Endothelial cell of umbilical vein (primary cell): Measurements from ENCODE around the gene GNG2. TPM values are rescaled to one million over a fixed set of nuclear protein-coding genes. Genes with fewer than 3 reads are reported as not detected.

Source experiments
- BruUV-seq: library from RNA; stranded (reverse); fragments of 400-500 nt; replicated peaks from 2 replicates; lab custom pipeline; 2021; lab: Mats Ljungman, UMichigan
- CTCF ChIA-PET: fragments of 300-600, 350-600 bp; sonication (Branson Sonifier 250); formaldehyde crosslinking; loops from one replicate; lab custom pipeline; 2021; ENCODE audit warnings: antibody characterized with exemption, inconsistent platforms; lab: Charles Lee
- POLR2A ChIA-PET: fragments of 300-600, 350-600 bp; sonication (Branson Sonifier 250); formaldehyde crosslinking; loops from one replicate; lab custom pipeline; 2021; ENCODE audit warnings: antibody characterized with exemption, inconsistent platforms; lab: Charles Lee
- DNase-seq: peaks from one replicate; pipeline ENCODE4 v3.0.0-alpha.2; 2011; ENCODE audit warnings: low read depth, low spot score
- FAIRE-seq: peaks from 2 replicates; lab custom pipeline; 2011; peaks lifted over from hg19 to GRCh38; lab: Jason Lieb, UNC
- H2AFZ ChIP-seq: 2 replicates; pipeline ENCODE4 v1.6.0; 2012; ENCODE audit warnings: low read depth, low read length, control low read depth, inconsistent platforms
- H3K27ac ChIP-seq: 2 replicates; pipeline ENCODE4 v1.5.1; 2011; ENCODE audit warnings: low read depth, mild to moderate bottlenecking, control low read depth, low read length, moderate library complexity; ENCODE audit not compliant: insufficient read depth
- H3K27me3 ChIP-seq, 2 experiments: 2 replicates each; pipeline versions ENCODE4 v1.6.0 to v1.6.1; 2011; ENCODE audit warnings: low read length in 2 of 2, mixed read lengths in 1 of 2; ENCODE audit not compliant: control insufficient read depth in 2 of 2, insufficient read depth in 2 of 2
- H3K36me3 ChIP-seq, 2 experiments: 2 replicates in 1 of 2; 3 replicates in 1 of 2; pipeline ENCODE4 v1.5.1; 2011; ENCODE audit warnings: low read length in 2 of 2, mild to moderate bottlenecking in 1 of 2, moderate library complexity in 1 of 2; ENCODE audit not compliant: control insufficient read depth in 2 of 2, insufficient read depth in 2 of 2; ENCODE audit errors: extremely low read depth in 1 of 2
- H3K4me1 ChIP-seq: 3 replicates; pipeline ENCODE4 v1.5.1; 2011; ENCODE audit warnings: mild to moderate bottlenecking, low read length; ENCODE audit not compliant: control insufficient read depth, insufficient read depth; ENCODE audit errors: extremely low read depth
- H3K4me2 ChIP-seq: 2 replicates; pipeline ENCODE4 v1.6.1; 2011; ENCODE audit warnings: low read length, control low read depth, mixed read lengths; ENCODE audit not compliant: insufficient read depth
- H3K4me3 ChIP-seq, 3 experiments: fragments of 200-600 bp in 1 of 3; sonication (generic), shearing (Covaris generic) in 1 of 3; replicated peaks in 1 of 3; 2 replicates each; pipeline ENCODE4 v1.5.1; 2011 to 2016; ENCODE audit warnings: control low read depth in 3 of 3, low read length in 3 of 3, mild to moderate bottlenecking in 2 of 3, inconsistent platforms in 1 of 3, low read depth in 1 of 3, moderate library complexity in 1 of 3; ENCODE audit not compliant: insufficient read depth in 1 of 3
- H3K79me2 ChIP-seq: 2 replicates; pipeline ENCODE4 v1.6.0; 2012; ENCODE audit warnings: low read length, inconsistent platforms; ENCODE audit not compliant: control insufficient read depth, insufficient read depth
- H3K9ac ChIP-seq: replicated peaks from 2 replicates; pipeline ENCODE3; 2011; ENCODE audit warnings: low read length, control low read depth; ENCODE audit not compliant: insufficient read depth; ENCODE audit errors: extremely low read depth
- H3K9me1 ChIP-seq: replicated peaks from 3 replicates; pipeline ENCODE4 v1.6.0; 2011; ENCODE audit warnings: mild to moderate bottlenecking, low read length; ENCODE audit not compliant: control insufficient read depth, insufficient read depth; ENCODE audit errors: extremely low read depth
- H3K9me3 ChIP-seq: replicated peaks from 2 replicates; pipeline ENCODE4 v1.5.1; 2012; ENCODE audit warnings: low read length, inconsistent platforms; ENCODE audit not compliant: control insufficient read depth, insufficient read depth
- H4K20me1 ChIP-seq: replicated peaks from 2 replicates; pipeline ENCODE3; 2011; ENCODE audit warnings: mild to moderate bottlenecking, low read length; ENCODE audit not compliant: control insufficient read depth, insufficient read depth; ENCODE audit errors: extremely low read depth
- CTCF ChIP-seq, 2 donors: IDR thresholded peaks; 1 replicate in 1 of 2; 2 replicates in 1 of 2; pipeline ENCODE4 v1.5.1; 2011; ENCODE audit warnings: low read length in 2 of 2, mild to moderate bottlenecking in 2 of 2, moderate library complexity in 2 of 2, control low read depth in 1 of 2, inconsistent platforms in 1 of 2, low read depth in 1 of 2; ENCODE audit not compliant: insufficient read depth in 1 of 2; ENCODE audit errors: extremely low read depth in 1 of 2
- EZH2 ChIP-seq: IDR thresholded peaks from 2 replicates; pipeline ENCODE4 v1.6.1; 2012; ENCODE audit warnings: borderline replicate concordance, low read depth, mild to moderate bottlenecking, moderate library complexity, low read length, inconsistent platforms; ENCODE audit not compliant: severe bottlenecking
- FOS ChIP-seq: IDR thresholded peaks from 2 replicates; pipeline ENCODE4 v1.6.1; 2011; ENCODE audit warnings: mild to moderate bottlenecking, low read length, moderate library complexity, borderline replicate concordance; ENCODE audit not compliant: insufficient read depth
- GATA2 ChIP-seq: IDR thresholded peaks from 2 replicates; pipeline ENCODE4 v1.7.0; 2011; ENCODE audit warnings: low read depth, mild to moderate bottlenecking, moderate library complexity, mixed read lengths, low read length; ENCODE audit not compliant: insufficient read length, insufficient read depth
- JUN ChIP-seq: IDR thresholded peaks from 2 replicates; pipeline ENCODE4 v1.6.1; 2011; ENCODE audit warnings: borderline replicate concordance, low read depth; ENCODE audit not compliant: insufficient read length, insufficient read depth
- MAX ChIP-seq: IDR thresholded peaks from 2 replicates; pipeline ENCODE4 v1.6.1; 2011; ENCODE audit not compliant: insufficient read depth, insufficient read length
- MYC ChIP-seq: IDR thresholded peaks from one replicate; pipeline ENCODE4 v1.6.1; 2011; ENCODE audit warnings: mild to moderate bottlenecking, low read depth, low read length
- POLR2A ChIP-seq: IDR thresholded peaks from 2 replicates; pipeline ENCODE4 v1.6.1; 2012; ENCODE audit warnings: low read depth, mild to moderate bottlenecking, control low read depth, low read length
- POLR2AphosphoS5 ChIP-seq: IDR thresholded peaks from 2 replicates; pipeline ENCODE4 v1.6.1; 2012; ENCODE audit warnings: low read depth, mild to moderate bottlenecking, control low read depth, low read length, moderate library complexity; ENCODE audit not compliant: insufficient read depth
- dilution Hi-C: fragments of 300-500 bp; cut with MboI; formaldehyde crosslinking; loops from one replicate; pipeline ENCODE4 v1.15.0; 2019; ENCODE audit warnings: low sequenced_read_pairs; ENCODE audit not compliant: extremely low pct_ligation_motif_present
- intact Hi-C: fragments of 100-400 bp; cut with micrococcal nuclease; formaldehyde crosslinking; loops from one replicate; pipeline ENCODE4 v1.10.0; 2022
- polyA plus RNA-seq, 4 experiments: library from polyadenylated mRNA; depleted of rRNA in 3 of 4; stranded (reverse) in 3 of 4; unstranded in 1 of 4; fragments of >200 nt; gene quantifications; 2 replicates each; pipeline versions ENCODE4 v1.2.1 to v1.2.3, GENCODE V29; 2011 to 2012; ENCODE audit warnings: missing spikeins in 1 of 4
- total RNA-seq: library from RNA; stranded (reverse); gene quantifications from 2 replicates; pipeline ENCODE4 v1.2.3, GENCODE V29; 2021

The GNG2 gene
- total and polyA plus RNA-seq, 2 donors (not counting 3 experiments of a cell fraction or from before 2014, with no cell fraction given), result not detected

- H3K27me3 ChIP-seq, result no peaks in the 10 kb centered on the region
- H3K36me3 ChIP-seq, result peaks cover 14 to 28% of the 10 kb centered on the region in 2 experiments
- no peak overlapping the region for H3K4me2 ChIP-seq
- peaks cover 17% of the 10 kb centered on the region for H3K4me1 ChIP-seq
- no peaks in the 10 kb centered on the region for H3K9me1 ChIP-seq
- no peak overlapping the region for H3K27ac ChIP-seq
- TF ChIP-seq MYC (no peak), CTCF (IDR thresholded peaks at IDR 0.05; ENCODE audit: extremely low read depth in 1 of 2, insufficient read depth in 1 of 2, low read depth in 1 of 2, low read length in 2 of 2) (no peak), POLR2A (no peak), JUN (no peak), FOS (no peak), EZH2 (no peak), GATA2 (no peak), MAX (no peak), POLR2AphosphoS5 (no peak)
- no peaks in the 10 kb centered on the region for H3K9me3 ChIP-seq
- POLR2A ChIA-PET, result no interaction called here
- CTCF ChIA-PET, result interaction anchor here (1.7 to 1.8 kb wide), 2 partner anchors 48 to 72 kb away, joined by 4 to 6 read pairs; no protein-coding TSS in a partner anchor
- H3K4me3 ChIP-seq, result no peak overlapping the region
- no TSS peak for BruUV-seq
- H3K9ac ChIP-seq, result no peak overlapping the region
- no peak overlapping the region for H2AFZ ChIP-seq
- intact Hi-C loops, result loop anchor here (5.0 kb wide), 1 partner anchor 273 kb away; no protein-coding TSS in a partner anchor
- dilution Hi-C loops, result no loop called here
- H4K20me1 ChIP-seq, result no peaks in the 10 kb centered on the region
- no peak for DNase-seq
- FAIRE-seq, result no peak
- H3K79me2 ChIP-seq, result peaks cover 14% of the 10 kb centered on the region
These were observed 138.7 kb downstream of the GNG2 start for GRCh38 chr14:51999084-51999483.
